Activated T-cell treated with anti-CD3 and anti-CD28 coated beads, Interleukin-2, amount 50 U/mL, for 1 hour (primary cell): Measurements from ENCODE around the gene RRN3.
A peak's percentile ranks its signal among the peaks of the same experiment; 100 is the strongest.
"Not testable (repeated sequence)": the region's sequence is repeated elsewhere in the genome, so short reads cannot be mapped to it uniquely, and the experiment has no call there.

ENCODE experiments used
- DNase-seq: peaks from one replicate; pipeline ENCODE4 v3.0.0-alpha.2; 2020

Gene RRN3, protein sequence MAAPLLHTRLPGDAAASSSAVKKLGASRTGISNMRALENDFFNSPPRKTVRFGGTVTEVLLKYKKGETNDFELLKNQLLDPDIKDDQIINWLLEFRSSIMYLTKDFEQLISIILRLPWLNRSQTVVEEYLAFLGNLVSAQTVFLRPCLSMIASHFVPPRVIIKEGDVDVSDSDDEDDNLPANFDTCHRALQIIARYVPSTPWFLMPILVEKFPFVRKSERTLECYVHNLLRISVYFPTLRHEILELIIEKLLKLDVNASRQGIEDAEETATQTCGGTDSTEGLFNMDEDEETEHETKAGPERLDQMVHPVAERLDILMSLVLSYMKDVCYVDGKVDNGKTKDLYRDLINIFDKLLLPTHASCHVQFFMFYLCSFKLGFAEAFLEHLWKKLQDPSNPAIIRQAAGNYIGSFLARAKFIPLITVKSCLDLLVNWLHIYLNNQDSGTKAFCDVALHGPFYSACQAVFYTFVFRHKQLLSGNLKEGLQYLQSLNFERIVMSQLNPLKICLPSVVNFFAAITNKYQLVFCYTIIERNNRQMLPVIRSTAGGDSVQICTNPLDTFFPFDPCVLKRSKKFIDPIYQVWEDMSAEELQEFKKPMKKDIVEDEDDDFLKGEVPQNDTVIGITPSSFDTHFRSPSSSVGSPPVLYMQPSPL

DNA sequence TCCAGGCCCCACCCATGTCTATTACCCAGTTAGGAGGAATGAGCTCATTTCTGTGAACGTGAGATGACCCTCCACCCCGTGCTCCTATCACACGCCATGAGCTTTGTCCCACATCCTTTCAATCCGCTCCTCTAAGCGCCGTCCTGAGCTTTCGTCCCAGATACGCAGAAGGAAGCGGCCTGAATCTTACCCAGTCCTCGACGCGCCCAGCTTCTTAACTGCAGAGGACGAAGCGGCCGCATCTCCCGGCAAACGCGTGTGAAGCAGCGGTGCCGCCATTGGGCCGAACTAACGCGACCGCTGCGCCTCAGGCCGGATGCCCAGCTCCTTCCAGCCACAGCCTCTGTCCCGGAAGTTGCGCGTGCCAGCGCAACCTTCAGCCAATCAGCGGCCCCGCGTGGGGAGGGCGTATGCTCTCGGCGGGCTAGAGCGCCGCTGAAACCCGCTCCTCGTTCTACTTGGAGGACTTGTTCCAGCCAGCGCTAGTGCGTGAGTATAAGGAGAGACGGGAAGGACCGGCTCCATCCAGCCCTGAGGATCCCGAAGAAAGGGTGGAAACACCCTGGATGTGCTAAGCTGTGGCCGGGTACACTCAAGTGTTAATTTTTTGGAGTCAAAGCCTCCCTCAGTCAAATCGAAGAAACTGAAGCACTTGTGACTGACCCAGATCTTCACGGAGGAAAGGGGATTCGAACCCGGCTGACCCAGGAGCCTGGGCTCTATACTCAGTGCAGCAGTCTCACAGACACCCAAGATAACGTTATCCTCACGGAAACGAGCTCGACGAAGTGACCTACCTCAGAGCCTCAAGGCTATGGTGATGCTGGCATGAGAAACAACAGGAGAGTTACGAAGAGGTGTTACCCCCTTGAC, at the start of gene RRN3:
TSS of gene RRN3 (minus strand) at position 318 of the 873 bp plus-strand sequence. CDS start at position 279, 39 bp downstream.
- peak; percentile 84 for DNase-seq

DNA sequence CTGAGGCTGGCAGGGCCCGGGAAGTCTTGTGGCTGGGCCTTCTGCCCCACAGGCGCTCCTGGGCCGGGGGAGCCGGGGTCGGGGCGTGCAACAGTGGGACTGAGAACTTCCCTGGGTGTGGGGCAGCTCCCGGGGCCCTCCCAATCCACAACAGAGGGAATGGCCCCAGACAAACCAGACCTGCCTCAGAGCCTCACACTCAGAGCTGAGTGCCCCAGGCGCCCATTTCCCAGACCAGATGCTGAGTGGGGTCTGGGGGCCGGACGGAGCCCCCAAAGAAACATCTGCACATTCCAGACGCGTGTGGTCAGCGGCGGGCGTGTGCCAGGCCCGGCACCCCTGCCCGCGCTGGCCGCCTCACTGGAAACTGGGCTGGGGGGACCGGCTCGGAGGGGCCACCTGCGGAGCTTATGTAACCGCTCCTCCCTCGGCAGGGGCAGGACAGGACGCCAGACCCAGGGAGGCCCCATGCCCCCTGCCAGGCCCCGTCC, 49.6 kb upstream of the RRN3 start:
- DNase-seq, result not testable (repeated sequence)

DNA sequence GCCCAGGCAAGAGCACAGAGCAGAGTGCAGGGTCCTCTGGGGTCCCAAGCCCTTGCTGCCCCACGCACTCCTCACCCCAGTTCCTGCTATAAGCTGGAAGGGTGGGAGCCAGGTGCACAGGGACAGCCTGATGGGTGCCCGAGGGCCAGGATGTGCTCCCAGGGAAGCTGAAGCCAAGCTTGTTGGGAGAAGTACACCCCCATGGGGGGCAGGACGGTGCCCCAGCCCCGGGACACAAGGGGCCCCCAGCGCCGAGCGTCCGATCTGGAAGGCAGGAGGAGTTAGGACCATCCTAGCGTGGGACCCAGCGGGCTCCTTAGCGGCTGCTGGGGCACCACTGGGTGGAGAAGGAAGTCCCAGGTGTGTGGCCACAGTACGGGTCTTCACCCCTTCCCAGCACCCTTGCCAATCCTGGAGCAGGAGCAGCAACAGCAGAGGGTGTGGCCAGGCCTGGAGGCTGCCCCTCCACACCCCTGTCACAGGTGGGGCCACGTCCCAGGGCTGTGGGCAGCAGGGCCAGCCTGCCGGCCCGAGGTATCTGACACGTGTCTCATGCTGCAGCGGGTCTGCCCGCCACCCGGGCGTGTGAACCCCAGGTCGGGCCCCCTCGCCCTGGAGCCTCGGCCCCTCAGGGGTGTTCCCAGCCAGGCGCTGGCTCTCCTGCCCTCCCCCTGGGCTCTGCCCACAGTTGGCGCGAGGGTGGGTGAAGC, 49.0 kb upstream of the RRN3 start:
- DNase-seq, result not testable (repeated sequence)

DNA sequence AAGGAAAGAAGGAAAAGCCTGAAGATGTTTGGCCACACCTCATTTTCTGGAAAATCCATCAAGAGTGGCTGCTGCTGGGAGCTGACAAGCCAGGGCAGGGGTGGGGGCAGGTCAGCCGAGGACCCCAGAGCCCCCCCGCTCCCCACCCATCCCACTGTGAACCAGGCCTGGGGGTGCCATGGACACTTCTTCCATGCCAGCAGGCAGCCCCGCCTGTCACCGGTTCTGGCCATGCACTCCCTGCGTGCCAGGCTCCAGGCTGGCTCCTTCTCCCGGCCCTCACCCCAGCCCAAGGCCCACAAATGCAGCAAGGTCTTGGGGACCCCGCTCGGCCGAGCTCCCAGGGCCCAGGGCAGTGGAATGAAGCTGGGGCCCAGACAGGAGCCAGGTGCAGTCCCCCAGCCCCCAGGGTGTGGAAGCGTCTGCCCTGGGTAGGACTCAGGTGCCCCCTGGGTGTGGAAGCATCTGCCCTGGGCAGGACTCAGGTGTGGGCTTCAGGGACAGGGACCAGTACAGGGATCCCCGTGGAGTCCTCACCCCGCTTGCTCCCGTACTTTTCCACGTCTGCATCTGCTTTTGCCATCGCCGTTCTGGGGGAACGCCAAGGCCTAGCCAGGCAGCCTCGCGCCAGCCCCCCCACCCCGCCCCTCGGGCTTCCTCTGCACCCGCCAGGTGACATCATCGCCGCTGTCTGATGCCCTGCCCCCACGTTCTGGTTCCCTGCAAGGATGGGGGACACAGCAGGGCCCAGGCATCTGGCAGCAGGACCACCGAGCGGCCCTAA, 48.2 kb upstream of the RRN3 start:
- DNase-seq, result not testable (repeated sequence)

DNA sequence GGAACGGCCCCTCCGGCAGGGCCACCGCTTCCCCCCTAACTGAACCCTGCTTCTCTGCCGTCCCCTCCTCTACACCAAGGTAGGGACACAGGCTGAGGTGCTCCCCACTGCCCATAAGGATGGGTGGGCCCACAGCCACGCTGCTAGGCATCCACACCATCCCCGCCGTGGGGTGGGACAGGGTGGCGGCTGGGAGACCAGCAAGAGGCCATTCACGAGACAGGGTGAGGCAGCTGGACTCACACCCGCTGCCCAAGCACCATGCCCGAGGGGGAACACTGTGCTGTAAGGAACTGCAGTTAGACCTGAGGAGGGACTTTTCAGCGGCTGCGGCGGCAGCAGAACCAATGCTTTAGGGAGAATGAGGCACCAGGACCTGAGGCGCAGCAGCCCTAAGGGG, 47.5 kb upstream of the RRN3 start:
- no peak for DNase-seq

DNA sequence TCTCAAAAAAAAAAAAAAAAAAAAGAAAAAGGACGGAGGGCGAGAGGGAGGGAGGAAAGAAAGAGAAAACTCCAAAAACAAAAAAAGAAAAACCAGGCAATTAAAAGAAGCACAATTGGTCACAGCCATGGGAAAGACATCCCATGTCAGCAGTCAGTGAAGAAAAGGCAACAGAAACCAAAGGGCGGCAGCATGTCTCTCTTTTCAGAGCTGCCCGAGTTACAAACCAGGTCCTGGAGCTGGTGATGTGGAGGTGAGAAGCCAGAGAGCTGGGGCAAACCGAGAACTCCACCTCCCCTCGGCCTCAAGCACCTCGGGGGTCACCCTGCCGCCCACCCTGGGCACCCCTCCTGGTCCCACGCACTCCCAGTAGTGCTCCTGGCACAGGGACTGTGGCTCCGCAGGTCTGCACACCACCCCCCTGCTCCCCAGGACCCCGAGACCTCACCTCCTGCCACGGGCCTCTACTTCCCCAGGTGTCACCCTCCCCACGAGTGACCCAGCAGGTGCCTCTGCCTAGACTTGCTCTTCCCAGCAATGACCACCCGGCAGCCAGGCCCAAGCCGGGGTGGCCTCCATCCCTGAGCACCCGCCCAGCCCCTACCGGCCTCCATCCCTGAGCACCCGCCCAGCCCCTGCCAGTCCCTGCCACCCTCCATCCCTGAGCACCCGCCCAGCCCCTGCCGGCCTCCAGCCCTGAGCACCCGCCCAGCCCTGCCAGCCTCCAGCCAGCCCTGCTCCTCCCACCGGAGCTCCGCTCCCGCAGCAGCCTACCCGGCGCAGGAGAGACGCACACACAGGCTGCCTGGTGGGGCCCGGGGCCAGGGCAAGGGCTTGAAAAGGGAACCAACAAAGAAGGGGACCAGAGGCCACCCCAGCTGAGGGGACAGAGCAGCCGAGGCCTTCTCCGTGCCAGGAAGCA, 46.6 kb upstream of the RRN3 start:
- DNase-seq, result not testable (repeated sequence)

- DNase-seq, result not testable (repeated sequence)
These were observed 43.4 kb upstream of the RRN3 start for GRCh38 chr16:15137514-15137913.

DNA sequence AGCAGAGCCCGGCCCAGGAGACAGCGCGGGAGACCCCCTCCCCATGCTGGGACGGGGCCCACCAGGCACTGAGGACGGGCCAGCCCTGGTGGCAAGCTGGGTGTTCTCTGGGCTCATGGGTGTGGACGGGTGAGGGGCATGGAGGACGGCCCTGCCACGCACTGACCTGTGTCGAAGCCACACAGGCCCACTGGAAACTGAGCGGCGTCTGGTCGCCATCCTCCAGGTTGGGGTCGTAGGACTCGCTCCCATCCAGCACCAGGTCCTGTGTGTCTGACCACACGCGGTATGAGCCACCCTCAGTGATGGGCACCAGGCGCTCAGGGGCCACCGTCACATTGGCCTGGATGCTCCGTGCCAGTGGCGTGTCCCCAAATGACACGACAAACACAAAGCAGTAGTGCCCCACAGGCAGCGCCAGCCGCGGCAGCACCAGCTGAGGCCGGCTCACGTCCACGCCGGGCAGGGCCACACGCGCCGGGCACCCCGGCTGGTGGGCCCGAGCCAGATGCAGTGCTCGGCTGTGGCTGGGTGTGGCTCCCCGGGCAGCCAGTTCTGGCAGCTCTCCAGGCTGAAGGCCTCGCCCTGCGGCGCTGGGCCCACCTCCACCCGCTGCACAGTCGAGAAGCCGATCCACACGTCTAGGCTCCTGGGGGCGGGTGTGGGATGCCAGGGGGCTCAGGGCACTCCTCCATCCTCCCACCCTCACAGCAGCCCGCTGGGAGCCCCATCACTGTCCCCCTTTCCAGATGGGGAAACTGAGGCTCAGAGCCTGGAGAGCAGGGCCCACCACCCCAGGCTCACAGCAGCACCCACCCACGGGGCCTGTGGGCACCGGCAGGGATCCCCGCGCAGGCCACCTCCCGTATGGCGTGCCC, 41.6 kb upstream of the RRN3 start:
- not testable (repeated sequence) for DNase-seq

DNA sequence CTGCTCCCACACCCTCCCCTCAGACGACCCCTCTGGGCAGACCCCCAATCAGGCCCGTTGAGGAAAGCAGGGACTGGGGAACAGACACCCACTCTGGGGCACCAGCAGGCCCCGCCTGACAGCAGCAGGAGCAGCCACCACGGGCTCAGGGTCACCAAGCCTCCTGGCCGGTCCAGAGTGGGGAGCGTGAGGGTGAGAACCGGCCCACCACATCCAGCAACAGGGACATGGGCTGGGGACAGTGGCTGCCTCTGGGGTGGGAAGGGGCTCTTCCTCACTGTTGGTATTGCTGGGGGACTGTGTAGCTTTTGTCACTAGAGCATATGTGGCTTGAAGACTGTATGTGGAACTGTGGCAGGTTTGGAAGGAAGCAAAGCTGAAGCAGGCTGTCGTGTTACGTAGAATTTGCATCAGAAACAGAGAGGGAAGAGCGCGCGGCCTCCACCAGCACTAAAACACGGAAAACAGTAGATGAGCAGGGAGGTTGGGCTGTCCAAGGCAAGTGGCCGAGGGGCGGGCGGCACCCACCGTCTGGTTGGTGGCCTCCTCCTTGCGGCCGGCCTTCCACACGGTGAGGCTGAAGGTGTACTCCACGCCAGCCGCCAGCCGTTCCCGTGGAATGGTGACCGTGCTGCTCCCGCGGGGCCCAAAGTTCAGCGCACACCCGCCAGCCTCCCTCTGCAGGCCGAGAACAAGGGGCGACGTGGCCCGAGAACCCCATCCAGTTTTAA, 40.8 kb upstream of the RRN3 start:
- DNase-seq, result not testable (repeated sequence)

DNA sequence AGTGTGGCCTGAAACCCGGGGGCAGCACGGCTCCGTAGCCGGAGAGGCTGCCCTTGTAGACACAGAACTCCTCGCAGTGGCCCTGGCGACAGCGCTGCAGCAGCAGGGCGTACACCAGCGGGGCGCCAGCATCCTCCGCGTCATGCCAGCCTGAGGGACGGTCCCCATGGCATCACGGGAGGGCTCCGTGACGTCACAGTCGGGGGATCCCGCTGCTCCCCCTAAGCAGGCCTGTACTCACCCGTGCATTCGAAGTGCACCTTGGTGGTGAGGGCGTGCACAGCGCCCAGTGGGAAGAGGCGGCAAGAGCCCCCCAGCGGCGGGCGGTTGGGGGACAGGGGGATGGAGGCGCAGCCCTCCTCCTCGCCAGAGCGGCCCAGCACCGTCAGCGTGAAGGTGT, 39.5 kb upstream of the RRN3 start:
- not testable (repeated sequence) for DNase-seq

GRCh38 chr16:15132719-15133428, 38.8 kb upstream of the RRN3 start:
- DNase-seq, result not testable (repeated sequence)

DNA sequence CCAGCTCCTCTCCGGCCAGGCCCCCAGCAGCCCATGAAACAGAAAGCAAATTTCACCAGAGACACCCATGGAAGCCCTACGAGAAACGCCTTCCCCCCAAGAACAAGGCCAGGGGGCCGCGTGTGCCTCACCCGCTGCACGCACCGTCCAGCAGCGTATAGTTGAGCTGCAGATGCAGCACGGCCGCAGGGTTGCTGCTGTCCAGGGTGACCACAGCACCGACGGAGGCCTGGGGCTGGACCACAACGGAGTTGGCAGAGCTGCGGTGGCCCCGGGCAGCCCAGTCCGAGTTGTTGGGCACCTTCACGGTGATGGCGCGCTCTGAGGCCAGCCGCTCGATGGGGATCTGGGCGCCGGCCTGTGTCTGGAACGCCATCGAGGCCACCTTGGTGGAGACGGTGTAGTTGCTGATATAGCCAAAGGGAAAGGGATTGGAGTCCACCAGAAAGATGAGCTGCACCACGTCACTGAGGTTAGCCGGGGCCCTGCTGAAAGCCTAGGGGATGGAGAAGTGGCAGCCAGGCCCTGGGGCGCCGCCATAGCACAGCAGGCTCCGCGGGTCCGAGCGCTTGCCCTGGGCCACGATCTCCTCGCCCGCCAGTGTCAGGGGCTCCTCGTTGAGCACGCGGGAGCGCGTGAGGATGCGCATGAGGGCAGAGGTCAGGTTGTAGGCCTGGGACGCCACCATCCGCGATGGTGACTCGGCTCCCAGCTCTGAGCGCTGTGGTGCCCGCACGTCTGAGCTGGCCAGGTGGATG, 37.0 kb upstream of the RRN3 start:
- DNase-seq, result not testable (repeated sequence)

DNA sequence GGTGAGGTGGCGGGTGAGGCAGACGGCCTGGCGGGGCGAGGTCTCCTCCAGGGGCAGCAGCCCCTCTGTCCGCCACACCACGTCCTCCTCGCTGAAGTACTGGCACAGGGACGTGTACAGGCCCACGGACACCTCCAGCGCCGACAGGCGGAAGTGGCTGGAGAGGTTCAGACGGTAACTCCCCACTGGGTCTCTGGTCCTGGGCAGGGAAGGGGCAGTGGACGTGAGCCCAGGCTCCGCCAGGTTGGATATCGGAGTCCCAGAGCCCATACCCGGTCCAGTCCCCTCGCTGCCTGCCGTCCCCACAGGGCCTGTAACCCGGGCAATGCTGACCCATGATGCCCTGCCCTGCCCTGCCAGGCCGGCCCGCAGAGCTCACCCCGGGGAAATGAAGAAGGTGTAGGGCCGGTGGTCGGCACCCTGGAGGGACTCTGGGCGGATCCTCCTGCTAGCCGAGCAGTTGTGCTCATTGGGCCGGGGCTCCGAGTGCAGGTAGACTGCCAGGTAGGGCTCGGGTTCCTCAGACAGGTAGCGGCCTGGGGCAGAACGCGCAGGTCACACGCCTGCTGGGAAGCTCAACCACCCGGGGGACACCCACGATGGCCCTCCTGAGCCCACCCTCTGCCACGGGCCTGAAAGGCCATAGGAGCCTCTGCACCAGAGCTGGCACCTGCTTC, 36.3 kb upstream of the RRN3 start:
- DNase-seq, result not testable (repeated sequence)

DNA sequence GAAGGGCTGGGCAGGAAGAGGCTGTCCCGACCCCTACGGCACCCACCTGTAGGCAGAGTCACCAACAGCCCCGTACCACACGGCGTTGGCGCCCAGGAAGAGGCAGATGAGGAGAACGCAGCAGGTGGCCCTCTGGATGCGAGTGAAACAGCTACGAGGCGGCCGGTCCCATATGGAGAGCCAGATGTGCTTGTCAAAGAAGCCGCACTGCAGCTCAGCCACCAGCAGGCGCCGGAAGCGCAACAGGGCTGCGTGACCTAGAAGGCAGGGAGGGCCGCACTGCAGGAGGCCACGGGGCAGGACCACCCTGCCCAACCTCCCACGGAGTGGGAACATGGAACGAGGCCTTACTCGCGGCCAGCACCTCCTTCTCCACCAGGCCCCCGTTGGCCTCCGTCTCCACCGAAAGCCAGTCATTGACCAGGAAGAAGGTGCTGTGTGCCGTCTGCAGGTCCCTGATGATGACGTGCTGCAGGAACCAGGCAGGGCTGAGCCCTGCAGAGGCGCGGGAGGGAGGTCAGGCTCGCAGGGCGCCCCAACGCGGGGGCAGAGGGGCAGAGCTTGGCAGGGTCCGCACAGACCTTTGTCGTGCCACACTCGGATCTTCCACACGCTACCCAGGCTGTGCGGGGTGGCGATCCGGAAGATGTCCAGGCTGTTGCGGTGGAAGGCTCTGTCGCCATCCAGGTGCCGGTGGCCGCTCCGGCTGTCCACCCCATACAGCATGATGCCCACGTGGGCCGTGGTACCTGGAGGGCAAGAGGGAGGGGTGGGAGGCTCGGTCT, 33.8 kb upstream of the RRN3 start:
- DNase-seq, result not testable (repeated sequence)

GRCh38 chr16:15100372-15100987, 6.4 kb upstream of the RRN3 start:
- not testable (repeated sequence) for DNase-seq
